Endothelial cell of umbilical vein (primary cell): ENCODE measurements around the gene PHOX2B.

Experiments used
- CTCF ChIP-seq, 2 donors: IDR thresholded peaks; 1 replicate in 1 of 2; 2 replicates in 1 of 2; pipeline ENCODE4 v1.5.1; 2011; ENCODE audit warnings: low read length in 2 of 2, mild to moderate bottlenecking in 2 of 2, moderate library complexity in 2 of 2, control low read depth in 1 of 2, inconsistent platforms in 1 of 2, low read depth in 1 of 2; ENCODE audit not compliant: insufficient read depth in 1 of 2; ENCODE audit errors: extremely low read depth in 1 of 2
- MAX ChIP-seq: IDR thresholded peaks from 2 replicates; pipeline ENCODE4 v1.6.1; 2011; ENCODE audit not compliant: insufficient read depth, insufficient read length
- POLR2A ChIP-seq: IDR thresholded peaks from 2 replicates; pipeline ENCODE4 v1.6.1; 2012; ENCODE audit warnings: low read depth, mild to moderate bottlenecking, control low read depth, low read length
- POLR2AphosphoS5 ChIP-seq: IDR thresholded peaks from 2 replicates; pipeline ENCODE4 v1.6.1; 2012; ENCODE audit warnings: low read depth, mild to moderate bottlenecking, control low read depth, low read length, moderate library complexity; ENCODE audit not compliant: insufficient read depth

- no peak for TF ChIP-seq POLR2A
- TF ChIP-seq POLR2AphosphoS5, result no peak
- TF ChIP-seq CTCF (IDR thresholded peaks at IDR 0.05; ENCODE audit: extremely low read depth in 1 of 2, insufficient read depth in 1 of 2, low read depth in 1 of 2, low read length in 2 of 2), result no peak
- TF ChIP-seq MAX, result no peak
Measured at GRCh38 chr4:41796545-41797210, 48.2 kb upstream of the PHOX2B start.
